Measurements from ENCODE around the gene COL25A1.
"Not testable (repeated sequence)": the region's sequence is repeated elsewhere in the genome, so short reads cannot be mapped to it uniquely, and the experiment has no call there.

Gene COL25A1

GRCh38 chr4:108940634-108941033 is 361.8 kb downstream of the COL25A1 start:
- TF ChIP-seq POLR2A (IDR thresholded peaks at IDR 0.05; ENCODE audit: extremely low read depth, insufficient read length): no peak
- no peak overlapping the region for H3K4me3 ChIP-seq (ENCODE audit: low read depth, low read length)
- DNase-seq (ENCODE audit: low read depth): no peak

GRCh38 chr4:108940149-108940548 is 362.3 kb downstream of the COL25A1 start:
- no peak for DNase-seq (ENCODE audit: low read depth)
- TF ChIP-seq MAX (IDR thresholded peaks at IDR 0.05; ENCODE audit: low read depth, low read length) (no peak), POLR2A (IDR thresholded peaks at IDR 0.05; ENCODE audit: extremely low read depth, insufficient read length) (no peak), MYC (IDR thresholded peaks at IDR 0.05; ENCODE audit: low read depth, low read length) (no peak), CTCF (IDR thresholded peaks at IDR 0.05; ENCODE audit: low read depth, low read length) (no peak)
- no peak overlapping the region for H3K4me3 ChIP-seq (ENCODE audit: low read depth, low read length)

GRCh38 chr4:108937066-108937465 is 365.4 kb downstream of the COL25A1 start:
- DNase-seq (ENCODE audit: low read depth): no peak
- TF ChIP-seq MAX (IDR thresholded peaks at IDR 0.05; ENCODE audit: low read depth, low read length) (no peak), CTCF (IDR thresholded peaks at IDR 0.05; ENCODE audit: low read depth, low read length) (no peak), MYC (IDR thresholded peaks at IDR 0.05; ENCODE audit: low read depth, low read length) (no peak), POLR2A (IDR thresholded peaks at IDR 0.05; ENCODE audit: extremely low read depth, insufficient read length) (no peak)
- H3K4me3 ChIP-seq (ENCODE audit: low read depth, low read length): no peak overlapping the region

- H3K4me3 ChIP-seq (ENCODE audit: low read depth, low read length); DNase-seq (ENCODE audit: low read depth): not testable (repeated sequence)
Measured at GRCh38 chr4:108933925-108934324, 368.5 kb downstream of the COL25A1 start.

GRCh38 chr4:108933046-108933445 is 369.4 kb downstream of the COL25A1 start:
- no peak for DNase-seq (ENCODE audit: low read depth)
- TF ChIP-seq CTCF (IDR thresholded peaks at IDR 0.05; ENCODE audit: low read depth, low read length) (no peak), MAX (IDR thresholded peaks at IDR 0.05; ENCODE audit: low read depth, low read length) (no peak), POLR2A (IDR thresholded peaks at IDR 0.05; ENCODE audit: extremely low read depth, insufficient read length) (no peak), MYC (IDR thresholded peaks at IDR 0.05; ENCODE audit: low read depth, low read length) (no peak)
- no peak overlapping the region for H3K4me3 ChIP-seq (ENCODE audit: low read depth, low read length)

GRCh38 chr4:108931926-108932325 is 370.5 kb downstream of the COL25A1 start:
- TF ChIP-seq CTCF (IDR thresholded peaks at IDR 0.05; ENCODE audit: low read depth, low read length): no peak
- TF ChIP-seq MAX (IDR thresholded peaks at IDR 0.05; ENCODE audit: low read depth, low read length): no peak
- TF ChIP-seq POLR2A (IDR thresholded peaks at IDR 0.05; ENCODE audit: extremely low read depth, insufficient read length): no peak
- TF ChIP-seq MYC (IDR thresholded peaks at IDR 0.05; ENCODE audit: low read depth, low read length): no peak
- H3K4me3 ChIP-seq (ENCODE audit: low read depth, low read length): no peak overlapping the region
- no peak for DNase-seq (ENCODE audit: low read depth)

GRCh38 chr4:108930186-108930585 is 372.3 kb downstream of the COL25A1 start:
- TF ChIP-seq CTCF (IDR thresholded peaks at IDR 0.05; ENCODE audit: low read depth, low read length): no peak
- no peak for TF ChIP-seq POLR2A (IDR thresholded peaks at IDR 0.05; ENCODE audit: extremely low read depth, insufficient read length)
- no peak for TF ChIP-seq MYC (IDR thresholded peaks at IDR 0.05; ENCODE audit: low read depth, low read length)
- no peak for TF ChIP-seq MAX (IDR thresholded peaks at IDR 0.05; ENCODE audit: low read depth, low read length)
- no peak overlapping the region for H3K4me3 ChIP-seq (ENCODE audit: low read depth, low read length)
- no peak for DNase-seq (ENCODE audit: low read depth)

Measured in NB4 (cell line).